IMR-90 (cell line): ENCODE data around the gene ELP4. TPM values are rescaled to one million over a fixed set of nuclear protein-coding genes. Genes with fewer than 3 reads are reported as not detected.

ENCODE experiments used
- ATAC-seq: fragments of 200-7000 bp; cut with Tn5 transposase; 2 replicates; pipeline ENCODE4 v1.9.1; 2020; ENCODE audit warnings: low read depth, mild to moderate bottlenecking, moderate library complexity
- BruUV-seq: library from RNA; stranded (reverse); fragments of 400-500 nt; replicated peaks from 2 replicates; lab custom pipeline; 2021; lab: Mats Ljungman, UMichigan
- CTCF ChIA-PET: fragments of 300-600 bp; formaldehyde crosslinking; extraction: SDS; loops from one replicate; lab custom pipeline; 2021; ENCODE audit warnings: antibody characterized with exemption; lab: Yijun Ruan, JAX
- POLR2A ChIA-PET: fragments of 300-600 bp; sonication (Branson Sonifier 250); formaldehyde crosslinking; loops from one replicate; lab custom pipeline; 2022; ENCODE audit warnings: antibody characterized with exemption; ENCODE audit not compliant: unreplicated experiment; lab: Charles Lee
- DNase-seq: peaks from one replicate; pipeline ENCODE4 v3.0.0; 2013
- H2AFZ ChIP-seq: replicated peaks from 2 replicates; pipeline ENCODE3; 2013; ENCODE audit warnings: low read length, mild to moderate bottlenecking; ENCODE audit not compliant: poor library complexity
- H2AK5ac ChIP-seq: 2 replicates; pipeline ENCODE4 v1.6.1; 2013; ENCODE audit warnings: low read depth, low read length, inconsistent platforms
- H2AK9ac ChIP-seq: replicated peaks from 2 replicates; pipeline ENCODE3; 2013; ENCODE audit warnings: mild to moderate bottlenecking, low read depth, low read length, moderate library complexity; ENCODE audit not compliant: poor library complexity
- H2BK120ac ChIP-seq: 2 replicates; pipeline ENCODE4 v1.6.1; 2013; ENCODE audit warnings: low read depth, low read length, inconsistent platforms
- H2BK15ac ChIP-seq: 3 replicates; pipeline ENCODE4 v1.6.1; 2013; ENCODE audit warnings: low read depth, low read length, inconsistent platforms
- H2BK20ac ChIP-seq: 2 replicates; pipeline ENCODE4 v1.6.1; 2013; ENCODE audit warnings: low read depth, mild to moderate bottlenecking, inconsistent platforms, low read length, moderate library complexity
- H2BK5ac ChIP-seq: 2 replicates; pipeline ENCODE4 v1.6.1; 2013; ENCODE audit warnings: mild to moderate bottlenecking, low read depth, low read length, inconsistent platforms; ENCODE audit not compliant: poor library complexity, severe bottlenecking
- H3K14ac ChIP-seq: replicated peaks from 2 replicates; pipeline ENCODE4 v1.6.1; 2013; ENCODE audit warnings: low read depth, low read length, inconsistent platforms
- H3K18ac ChIP-seq: 2 replicates; pipeline ENCODE4 v1.6.1; 2013; ENCODE audit warnings: low read depth, low read length, control low read depth
- H3K23ac ChIP-seq: 2 replicates; pipeline ENCODE4 v1.6.1; 2013; ENCODE audit warnings: low read depth, low read length, inconsistent platforms
- H3K27ac ChIP-seq: 2 replicates; pipeline ENCODE4 v1.5.1; 2013; ENCODE audit warnings: mild to moderate bottlenecking, control low read depth, low read length; ENCODE audit not compliant: insufficient read depth
- H3K27me3 ChIP-seq: 2 replicates; pipeline ENCODE4 v1.6.1; 2013; ENCODE audit warnings: low read length; ENCODE audit not compliant: control insufficient read depth, insufficient read depth
- H3K36me3 ChIP-seq: 2 replicates; pipeline ENCODE4 v1.6.1; 2013; ENCODE audit warnings: low read length, mixed read lengths; ENCODE audit not compliant: control insufficient read depth, insufficient read depth
- H3K4ac ChIP-seq: 2 replicates; pipeline ENCODE4 v1.6.1; 2013; ENCODE audit warnings: low read depth, low read length, inconsistent platforms
- H3K4me1 ChIP-seq: 2 replicates; pipeline ENCODE4 v1.6.1; 2013; ENCODE audit warnings: low read length, mixed read lengths; ENCODE audit not compliant: control insufficient read depth, insufficient read depth
- H3K4me2 ChIP-seq: 2 replicates; pipeline ENCODE4 v1.6.1; 2013; ENCODE audit warnings: low read depth, mild to moderate bottlenecking, control low read depth, low read length, moderate library complexity
- H3K4me3 ChIP-seq: 2 replicates; pipeline ENCODE4 v1.5.1; 2013; ENCODE audit warnings: low read depth, mild to moderate bottlenecking, control low read depth, low read length, moderate library complexity; ENCODE audit not compliant: insufficient read depth
- H3K56ac ChIP-seq: 2 replicates; pipeline ENCODE4 v1.6.1; 2013; ENCODE audit warnings: low read length, inconsistent platforms; ENCODE audit not compliant: insufficient read depth; ENCODE audit errors: extremely low read depth
- H3K79me1 ChIP-seq, 2 experiments: 2 replicates each; pipeline ENCODE4 v1.6.1; 2013; ENCODE audit warnings: low read length in 2 of 2, inconsistent platforms in 1 of 2, low read depth in 1 of 2
- H3K9ac ChIP-seq: 2 replicates; pipeline ENCODE4 v1.6.1; 2013; ENCODE audit warnings: low read depth, low read length, control low read depth
- H3K9me1 ChIP-seq: 2 replicates; pipeline ENCODE4 v1.6.1; 2013; ENCODE audit warnings: low read length, inconsistent platforms; ENCODE audit not compliant: insufficient read depth
- H3K9me3 ChIP-seq: 2 replicates; pipeline ENCODE4 v1.6.1; 2013; ENCODE audit warnings: low read length; ENCODE audit not compliant: control insufficient read depth, insufficient read depth
- H4K20me1 ChIP-seq: 2 replicates; pipeline ENCODE4 v1.6.1; 2013; ENCODE audit warnings: low read length, inconsistent platforms; ENCODE audit not compliant: insufficient read depth
- H4K5ac ChIP-seq: 2 replicates; pipeline ENCODE4 v1.6.1; 2013; ENCODE audit warnings: mild to moderate bottlenecking, low read depth, low read length, control low read depth
- H4K8ac ChIP-seq, 2 experiments: 2 replicates each; pipeline ENCODE4 v1.6.1; 2013; ENCODE audit warnings: low read depth in 2 of 2, low read length in 2 of 2, control low read depth in 1 of 2, inconsistent platforms in 1 of 2
- H4K91ac ChIP-seq: 2 replicates; pipeline ENCODE4 v1.6.1; 2013; ENCODE audit warnings: low read depth, low read length, inconsistent platforms; ENCODE audit not compliant: insufficient read depth
- CEBPB ChIP-seq: IDR thresholded peaks from 2 replicates; pipeline ENCODE4 v1.6.1; 2012; ENCODE audit warnings: low read depth, low read length, improper control_type of control experiment
- FOS ChIP-seq: fragments of 150-350 bp; IDR thresholded peaks from 2 replicates; pipeline ENCODE4 v1.6.1; 2016; ENCODE audit warnings: low read depth, low read length
- MXI1 ChIP-seq: IDR thresholded peaks from 2 replicates; pipeline ENCODE4 v1.6.1; 2012; ENCODE audit warnings: low read depth, mild to moderate bottlenecking, low read length, moderate library complexity, borderline replicate concordance
- SMC3 ChIP-seq: fragments of 150-350 bp; IDR thresholded peaks from 2 replicates; pipeline ENCODE4 v1.6.1; 2016; ENCODE audit warnings: low read depth, mild to moderate bottlenecking, antibody characterized with exemption, low read length, moderate library complexity
- WGBS, 2 experiments: methylation state at CpG; one replicate each; pipeline versions ENCODE4 v1.1.5 to v1.1.7; 2013; ENCODE audit warnings: missing lambda C conversion rate in 2 of 2; ENCODE audit not compliant: insufficient read length in 1 of 2; ENCODE audit errors: extremely low coverage in 2 of 2; 5-methylcytosine and 5-hydroxymethylcytosine counted together
- dilution Hi-C: fragments of 300-500 bp; cut with HindIII; formaldehyde crosslinking; loops from one replicate; pipeline ENCODE4 v1.14.3; 2018; ENCODE audit warnings: low sequenced_read_pairs; ENCODE audit not compliant: unreplicated experiment
- in situ Hi-C: fragments of 300-500 bp; cut with MboI; formaldehyde crosslinking; loops from 3 replicates; pipeline ENCODE4 v1.14.3; 2019; ENCODE audit warnings: low sequenced_read_pairs, inconsistent platforms, mixed read lengths
- intact Hi-C: fragments of 100-400 bp; cut with micrococcal nuclease; formaldehyde crosslinking; loops from 2 replicates; pipeline ENCODE4 v1.10.0; 2022
- polyA plus RNA-seq, 3 experiments: library from polyadenylated mRNA; depleted of rRNA; stranded (reverse); fragments of >200 nt; gene quantifications; 2 replicates each; pipeline ENCODE4 v1.2.3, GENCODE V29; 2012; ENCODE audit warnings: low replicate concordance in 1 of 3
- total RNA-seq: library from RNA; depleted of rRNA; stranded (reverse); fragments of >200 nt; gene quantifications from 2 replicates; pipeline ENCODE4 v1.2.3, GENCODE V29; 2012

ELP4 gene
- total and polyA plus RNA-seq, 2 of the 4 experiments (the other 2 are of a cell fraction) = 8.4 to 20.4 TPM

- Histone ChIP-seq H2BK15ac (no peak overlapping the region), H2AK9ac (no peak overlapping the region), H3K9ac (no peak overlapping the region), H4K8ac (no peak overlapping the region), H2BK5ac (no peak overlapping the region), H4K91ac (no peak overlapping the region), H3K79me1 (no peaks in the 10 kb centered on the region), H3K18ac (no peak overlapping the region), H2AK5ac (no peak overlapping the region), H3K56ac (no peak overlapping the region), H3K27me3 (peaks cover 76% of the 10 kb centered on the region), H2BK20ac (no peak overlapping the region), H3K4me3 (no peak overlapping the region), H3K4ac (no peak overlapping the region), H3K4me2 (no peak overlapping the region), H3K9me1 (peaks cover 4% of the 10 kb centered on the region; the same call in 1 of the 2 replicates), H3K9me3 (peaks cover 18% of the 10 kb centered on the region), H2BK120ac (no peak overlapping the region), H3K27ac (no peak overlapping the region), H3K36me3 (no peaks in the 10 kb centered on the region), H3K23ac (no peak overlapping the region; the same call in 1 of the 2 replicates), H2AFZ (no peak overlapping the region), H4K5ac (no peak overlapping the region), H3K14ac (no peak overlapping the region), H3K4me1 (peaks cover 3% of the 10 kb centered on the region; the same call in 1 of the 2 replicates), H4K20me1 (no peaks in the 10 kb centered on the region; the same call in 1 of the 2 replicates)
- no peak for TF ChIP-seq MXI1
- TF ChIP-seq CEBPB = no peak
- TF ChIP-seq FOS = no peak
- TF ChIP-seq SMC3 = no peak
- CTCF ChIA-PET = no interaction called here
- dilution Hi-C loops (no loop called here), in situ Hi-C loops (no loop called here), intact Hi-C loops (loop anchor here (10.0 kb wide), 1 partner anchor 302 kb away; no protein-coding TSS in a partner anchor)
- 30% methylated on average over 3 of the region's 19 CpGs; no CpG with 5 or more reads in 1 of the 2 experiments for WGBS, 2 experiments
- no TSS peak for BruUV-seq
- ATAC-seq = no peak
- POLR2A ChIA-PET = interaction anchor here (0.6 to 0.7 kb wide), 2 partner anchors 10 to 255 kb away, joined by 7 to 8 read pairs; no protein-coding TSS in a partner anchor
- DNase-seq = no peak
Observed at GRCh38 chr11:31796499-31797189, 287.1 kb downstream of the ELP4 start.
